Measurements from ENCODE around the gene BRD3OS.

DNA sequence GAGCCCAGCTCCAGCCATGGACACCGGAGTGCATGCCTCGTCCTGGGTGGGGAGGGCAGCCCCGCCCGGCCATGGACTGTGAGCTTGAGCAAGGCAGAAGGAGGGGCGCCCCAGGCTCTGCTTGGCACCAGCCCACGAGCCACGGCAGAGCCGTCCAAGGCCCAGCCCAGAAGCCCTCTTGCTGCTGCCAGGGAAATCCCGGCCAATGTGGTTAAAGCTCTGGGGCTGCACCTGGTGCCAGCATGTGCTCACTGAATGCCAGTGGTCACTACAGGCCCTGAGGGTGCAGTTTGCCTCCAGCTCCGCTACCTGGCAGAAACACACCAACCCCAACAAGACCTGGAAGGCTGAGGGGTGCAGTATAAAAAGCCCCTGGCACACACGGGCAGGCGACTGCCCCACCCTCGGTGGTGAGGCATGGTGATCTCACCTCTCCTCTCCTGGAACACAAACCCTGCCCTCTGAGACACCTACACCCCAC lies 30.7 kb downstream of the BRD3OS start:
- TF ChIP-seq, protein P1, sequence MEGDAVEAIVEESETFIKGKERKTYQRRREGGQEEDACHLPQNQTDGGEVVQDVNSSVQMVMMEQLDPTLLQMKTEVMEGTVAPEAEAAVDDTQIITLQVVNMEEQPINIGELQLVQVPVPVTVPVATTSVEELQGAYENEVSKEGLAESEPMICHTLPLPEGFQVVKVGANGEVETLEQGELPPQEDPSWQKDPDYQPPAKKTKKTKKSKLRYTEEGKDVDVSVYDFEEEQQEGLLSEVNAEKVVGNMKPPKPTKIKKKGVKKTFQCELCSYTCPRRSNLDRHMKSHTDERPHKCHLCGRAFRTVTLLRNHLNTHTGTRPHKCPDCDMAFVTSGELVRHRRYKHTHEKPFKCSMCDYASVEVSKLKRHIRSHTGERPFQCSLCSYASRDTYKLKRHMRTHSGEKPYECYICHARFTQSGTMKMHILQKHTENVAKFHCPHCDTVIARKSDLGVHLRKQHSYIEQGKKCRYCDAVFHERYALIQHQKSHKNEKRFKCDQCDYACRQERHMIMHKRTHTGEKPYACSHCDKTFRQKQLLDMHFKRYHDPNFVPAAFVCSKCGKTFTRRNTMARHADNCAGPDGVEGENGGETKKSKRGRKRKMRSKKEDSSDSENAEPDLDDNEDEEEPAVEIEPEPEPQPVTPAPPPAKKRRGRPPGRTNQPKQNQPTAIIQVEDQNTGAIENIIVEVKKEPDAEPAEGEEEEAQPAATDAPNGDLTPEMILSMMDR (IDR thresholded peaks at IDR 0.05; ENCODE audit: low read depth, low read length), result no peak
- no peak for TF ChIP-seq EZH2phosphoT487 (IDR thresholded peaks at IDR 0.05; ENCODE audit: low read depth)

Measured in OCI-LY3 (cell line).